Head of caudate nucleus (tissue), 42 donors: ENCODE measurements around the gene TMEM63A.
A peak's percentile ranks its signal among the peaks of the same experiment; 100 is the strongest.
"Not testable (repeated sequence)": the region's sequence is repeated elsewhere in the genome, so short reads cannot be mapped to it uniquely, and the experiment has no call there.

ENCODE experiments used
- DNase-seq, 42 donors: peaks; one replicate each; pipeline versions ENCODE4 v3.0.0 to v3.0.0-alpha.2; 2020 to 2021; ENCODE audit warnings: mixed read lengths in 7 of 42
- intact Hi-C: fragments of 100-400 bp; cut with DNase I; formaldehyde crosslinking; loops from one replicate; pipeline ENCODE4 v1.15.0; 2022

TMEM63A gene

GRCh38 chr1:225814381-225814780 lies 67.8 kb downstream of the TMEM63A start:
- intact Hi-C loops: loop anchor here (5.0 kb wide), 1 partner anchor 37 kb away; the partner anchor contains the start of gene SRP9
- DNase-seq: no peak

- peak in 1 of 42 donors; percentile 35 for DNase-seq
- intact Hi-C loops: loop anchor here (5.0 kb wide), 1 partner anchor 36 kb away; the partner anchor contains the start of gene SRP9
Measured at GRCh38 chr1:225813214-225813964, 68.8 kb downstream of the TMEM63A start.

GRCh38 chr1:225812488-225813213 lies 69.5 kb downstream of the TMEM63A start:
- intact Hi-C loops: loop anchor here (5.0 kb wide), 1 partner anchor 35 kb away; the partner anchor contains the start of gene SRP9
- peak in 1 of 42 donors; percentile 31 for DNase-seq

GRCh38 chr1:225811622-225812487 lies 70.3 kb downstream of the TMEM63A start:
- intact Hi-C loops: loop anchor here (5.0 kb wide), 1 partner anchor 35 kb away; the partner anchor contains the start of gene SRP9
- peak in 13 of 42 donors; percentile 25 to 53 (median 40) for DNase-seq

- DNase-seq: peak in 8 of 42 donors; percentile 15 to 60 (median 35)
- intact Hi-C loops: loop anchor here (5.0 kb wide), 1 partner anchor 34 kb away; the partner anchor contains the start of gene SRP9
Measured at GRCh38 chr1:225810579-225811538, 71.3 kb downstream of the TMEM63A start.

- peak; percentile 71 to 94 (median 88) for DNase-seq
- intact Hi-C loops: loop anchor here (5.0 kb wide), 1 partner anchor 33 kb away; the partner anchor contains the start of gene SRP9
Measured at GRCh38 chr1:225809842-225810578, 72.2 kb downstream of the TMEM63A start, which contains the start of gene EPHX1. EPHX1 (plus strand) TSS chr1:225810124; CDS start chr1:225828730, 18,606 bp downstream.

- intact Hi-C loops: no loop called here
- DNase-seq: peak in 1 of 42 donors; percentile 3
Measured at GRCh38 chr1:225808136-225808535, 74.0 kb downstream of the TMEM63A start.

- intact Hi-C loops, DNase-seq: not testable (repeated sequence)
Measured at GRCh38 chr1:225806736-225807135, 75.4 kb downstream of the TMEM63A start.

- no peak for DNase-seq
- intact Hi-C loops: no loop called here
Measured at GRCh38 chr1:225806249-225806648, 75.9 kb downstream of the TMEM63A start.

GRCh38 chr1:225801146-225801545 lies 81.0 kb downstream of the TMEM63A start:
- peak in 1 of 42 donors; percentile 3 for DNase-seq
- intact Hi-C loops: not testable (repeated sequence)

GRCh38 chr1:225796097-225796496 lies 86.1 kb downstream of the TMEM63A start:
- DNase-seq: peak in 1 of 42 donors; percentile 26
- intact Hi-C loops: not testable (repeated sequence)
